HG02981 (cell line): ENCODE results near the gene DENND6B.
"Not testable (repeated sequence)": the region's sequence is repeated elsewhere in the genome, so short reads cannot be mapped to it uniquely, and the experiment has no call there.

Source experiments
- ATAC-seq: cut with Tn5 transposase; IDR thresholded peaks from one replicate; pipeline ENCODE4 v1.9.1; 2021; ENCODE audit warnings: mild to moderate bottlenecking, moderate library complexity; ENCODE audit not compliant: unreplicated experiment

Gene DENND6B, protein sequence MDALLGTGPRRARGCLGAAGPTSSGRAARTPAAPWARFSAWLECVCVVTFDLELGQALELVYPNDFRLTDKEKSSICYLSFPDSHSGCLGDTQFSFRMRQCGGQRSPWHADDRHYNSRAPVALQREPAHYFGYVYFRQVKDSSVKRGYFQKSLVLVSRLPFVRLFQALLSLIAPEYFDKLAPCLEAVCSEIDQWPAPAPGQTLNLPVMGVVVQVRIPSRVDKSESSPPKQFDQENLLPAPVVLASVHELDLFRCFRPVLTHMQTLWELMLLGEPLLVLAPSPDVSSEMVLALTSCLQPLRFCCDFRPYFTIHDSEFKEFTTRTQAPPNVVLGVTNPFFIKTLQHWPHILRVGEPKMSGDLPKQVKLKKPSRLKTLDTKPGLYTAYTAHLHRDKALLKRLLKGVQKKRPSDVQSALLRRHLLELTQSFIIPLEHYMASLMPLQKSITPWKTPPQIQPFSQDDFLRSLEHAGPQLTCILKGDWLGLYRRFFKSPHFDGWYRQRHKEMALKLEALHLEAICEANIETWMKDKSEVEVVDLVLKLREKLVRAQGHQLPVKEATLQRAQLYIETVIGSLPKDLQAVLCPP

DNA sequence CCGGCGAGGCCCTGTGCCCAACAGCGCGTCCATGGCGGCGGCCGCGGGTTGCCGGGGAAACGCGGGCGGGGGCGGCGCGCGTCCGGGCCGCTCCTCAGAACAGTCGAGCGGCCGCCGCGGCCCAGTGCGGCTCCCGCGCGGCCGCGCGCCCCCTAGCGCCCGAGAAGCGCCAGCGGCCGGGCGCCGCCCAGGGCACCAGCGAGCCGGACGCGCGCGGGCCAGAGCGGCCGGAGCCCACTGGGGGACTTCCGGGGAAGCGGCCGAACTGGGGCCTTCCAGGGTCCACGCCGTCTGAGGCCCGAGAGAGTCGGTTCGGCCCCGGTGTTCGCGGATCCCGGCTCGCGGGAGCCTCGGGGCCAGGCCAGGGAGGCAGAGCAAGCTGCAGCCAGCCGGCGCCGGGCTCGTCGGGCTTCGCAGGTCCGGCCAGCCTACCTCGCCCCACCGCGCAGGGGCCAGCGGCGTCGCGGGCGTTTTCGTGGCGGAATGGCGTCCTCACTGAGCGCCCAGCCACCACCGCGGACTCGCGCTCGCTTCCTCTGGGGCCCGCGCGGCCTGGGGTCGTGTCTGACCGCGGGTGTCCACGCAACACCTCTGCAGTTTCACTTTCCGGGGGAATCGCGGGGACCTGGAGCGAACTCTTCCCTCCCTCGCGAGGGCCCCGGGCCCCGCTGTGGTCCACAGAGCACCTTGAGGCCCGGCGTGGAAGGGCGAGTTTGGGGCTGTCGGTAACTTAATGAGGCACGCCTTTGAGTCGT lies at the start of gene DENND6B:
DENND6B (minus strand) TSS at position 57 of the 755 bp plus-strand sequence; CDS start at position 33, 24 bp downstream.
- ATAC-seq = peak; percentile 88

DNA sequence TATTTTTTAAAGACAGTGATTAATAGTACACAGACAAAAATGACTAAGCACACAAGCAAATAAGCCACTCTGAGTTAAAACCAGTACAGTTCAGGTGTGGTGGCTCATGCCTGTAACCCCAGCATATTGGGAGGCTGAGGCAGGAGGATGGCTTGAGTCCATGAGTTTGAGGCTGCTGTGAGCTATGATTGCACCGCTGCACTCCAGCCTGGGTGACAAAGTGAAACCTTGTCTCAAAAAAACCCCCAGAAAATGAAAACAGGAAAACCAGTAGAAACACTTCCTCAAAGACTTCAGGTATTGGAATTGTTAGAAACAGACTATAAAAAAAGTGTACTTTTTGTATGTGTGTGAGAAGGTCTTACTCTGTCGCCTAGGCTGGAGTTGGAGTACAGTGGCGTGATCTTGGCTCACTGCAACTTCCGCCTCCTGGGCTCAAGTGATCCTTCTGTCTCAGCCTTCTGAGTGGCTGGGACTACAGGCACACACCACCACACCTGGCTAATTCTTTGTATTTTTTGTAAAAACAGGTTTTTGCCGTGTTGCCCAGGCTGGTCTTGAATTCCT lies 49.4 kb upstream of the DENND6B start:
- no peak for ATAC-seq

DNA sequence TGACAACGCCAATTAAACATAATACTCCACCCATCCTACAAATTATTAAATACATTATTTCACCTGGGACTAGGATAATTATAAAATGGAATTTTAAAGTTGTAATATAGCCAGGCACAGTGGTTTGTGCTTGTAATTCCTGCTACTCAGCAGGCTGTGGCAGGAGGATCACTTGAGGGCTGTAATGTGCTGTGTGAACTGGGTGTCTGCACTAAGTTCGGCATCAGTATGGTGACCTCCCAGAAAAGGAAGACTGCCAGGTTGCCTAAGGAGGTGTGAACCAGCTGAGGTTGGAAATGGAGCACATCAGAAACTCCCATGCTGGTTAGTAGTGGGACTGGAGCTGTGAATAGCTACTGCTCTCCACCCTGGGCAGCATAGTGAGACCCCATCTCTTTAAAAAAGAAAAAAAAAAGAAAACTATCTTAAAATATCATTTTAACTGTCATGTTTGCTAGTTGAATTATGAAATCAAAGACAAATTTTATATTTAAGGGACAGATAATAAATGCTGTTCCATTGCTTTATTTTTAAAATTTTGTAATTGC lies 44.4 kb upstream of the DENND6B start:
- no peak for ATAC-seq

DNA sequence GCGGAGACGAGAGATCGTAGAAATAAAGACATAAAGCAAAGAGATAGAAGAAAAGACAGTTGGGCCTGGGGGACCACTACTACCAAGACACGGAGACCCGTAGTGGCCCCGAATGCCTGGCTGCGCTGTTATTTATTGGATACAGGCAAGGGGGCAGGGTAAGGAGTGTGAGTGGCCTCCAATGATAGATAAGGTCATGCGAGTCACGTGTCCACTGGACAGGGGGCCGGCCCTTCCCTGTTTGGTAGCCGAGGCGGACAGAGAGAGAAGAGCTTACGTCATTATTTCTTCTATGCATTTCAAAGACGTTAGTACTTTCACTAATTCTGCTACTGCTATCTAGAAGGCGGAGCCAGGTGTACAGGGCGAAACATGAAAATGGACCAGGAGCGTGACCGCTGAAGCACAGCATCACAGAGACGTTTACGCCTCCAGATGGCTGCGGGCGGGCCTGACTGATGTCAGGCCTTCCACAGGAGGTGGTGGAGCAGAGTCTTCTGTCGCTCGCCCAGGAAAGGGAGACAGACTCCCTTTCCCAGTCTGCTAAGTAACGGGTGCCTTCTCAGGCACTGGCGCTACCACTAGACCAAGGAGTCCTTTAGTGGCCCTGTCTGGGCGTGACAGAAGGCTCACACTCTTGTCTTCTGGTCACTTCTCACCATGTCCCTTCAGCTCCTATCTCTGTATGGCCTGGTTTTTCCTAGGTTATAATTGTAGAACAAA lies 41.1 kb upstream of the DENND6B start:
- no peak for ATAC-seq

DNA sequence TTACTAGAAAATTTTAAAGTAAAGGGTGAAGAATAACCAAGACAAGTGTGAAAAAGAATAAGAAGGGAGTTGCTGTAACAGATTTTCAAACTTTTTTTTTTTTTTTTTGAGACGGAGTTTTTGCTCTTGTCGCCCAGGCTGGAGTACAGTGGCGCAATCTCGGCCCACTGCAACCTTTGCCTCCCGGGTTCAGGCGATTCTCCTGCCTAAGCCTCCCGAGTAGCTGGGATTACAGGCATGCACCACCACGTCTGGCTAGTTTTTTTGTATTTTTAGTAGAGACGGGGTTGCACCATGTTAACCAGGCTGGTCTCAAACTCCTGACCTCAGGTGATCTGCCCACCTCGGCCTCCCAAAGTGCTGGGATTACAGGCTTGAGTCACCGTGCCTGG lies 37.0 kb upstream of the DENND6B start:
- ATAC-seq = not testable (repeated sequence)

DNA sequence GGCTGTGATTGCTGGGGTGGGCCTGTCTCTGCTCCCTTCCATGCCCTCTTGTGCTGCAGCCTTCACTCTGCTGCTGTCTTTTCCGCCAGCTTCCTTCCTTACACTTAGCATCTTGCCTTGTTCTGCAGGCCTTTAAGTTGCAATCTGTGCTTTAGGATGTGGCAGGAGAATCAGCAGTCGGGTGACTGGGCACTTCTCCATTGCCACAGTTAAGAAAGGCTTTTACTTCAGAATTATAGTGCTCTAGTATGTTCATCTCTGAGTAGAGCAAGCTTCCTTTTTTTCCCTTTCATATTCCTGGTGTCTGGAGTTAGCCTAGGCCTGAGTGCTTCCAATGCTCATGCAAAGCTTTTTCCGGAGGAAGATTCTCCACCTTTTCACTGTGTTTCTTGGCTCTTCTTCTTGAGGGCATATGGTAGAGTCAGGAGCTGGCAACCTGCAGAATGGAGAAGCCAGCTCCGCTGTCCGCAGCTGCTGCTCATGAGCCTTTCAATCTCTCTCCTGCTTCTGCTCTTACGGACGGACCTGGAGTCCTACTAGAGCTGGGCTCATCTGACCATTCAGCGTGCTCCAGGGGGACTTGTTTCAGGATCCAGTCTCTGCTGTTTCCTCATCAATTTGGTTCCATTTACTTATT lies 36.5 kb upstream of the DENND6B start:
- no peak for ATAC-seq

DNA sequence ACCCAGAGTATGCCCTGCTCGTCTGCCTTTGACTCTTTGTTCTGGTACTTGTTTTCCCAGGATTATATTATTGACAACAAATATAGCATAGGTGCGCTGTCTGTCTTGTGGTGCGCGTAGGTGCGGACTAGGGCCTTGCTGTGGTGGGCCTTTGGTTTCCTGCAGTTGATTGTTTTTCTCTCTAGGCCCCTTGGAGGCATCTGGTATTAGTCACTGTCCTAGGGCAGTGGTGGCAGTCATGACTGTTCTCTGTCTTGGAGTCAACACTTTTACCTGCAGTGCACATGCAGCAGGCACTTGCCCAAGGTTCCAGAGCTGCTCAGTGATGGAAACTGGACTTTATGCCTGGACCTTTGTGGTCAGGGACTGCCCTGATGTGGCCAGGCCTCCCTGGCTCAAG lies 34.9 kb upstream of the DENND6B start:
- no peak for ATAC-seq

DNA sequence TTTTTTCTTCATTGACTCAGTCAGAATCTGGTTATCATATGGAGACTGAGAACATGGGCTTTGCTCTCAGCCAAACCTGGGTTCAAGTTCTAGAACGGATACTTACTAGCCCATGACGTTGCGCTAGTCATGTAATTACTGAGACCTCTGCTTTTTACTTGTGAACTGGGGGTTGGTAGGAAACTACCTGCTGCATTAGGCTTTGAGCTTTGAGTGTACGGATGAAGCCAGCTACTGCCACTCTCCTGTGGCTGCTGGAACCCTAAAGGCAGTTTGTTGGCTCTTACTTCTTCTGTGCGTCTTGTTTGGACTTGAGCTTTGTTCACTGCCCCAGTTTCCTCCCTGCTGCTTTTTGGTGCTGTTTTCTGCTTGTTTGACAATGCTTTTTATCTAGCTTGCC lies 34.4 kb upstream of the DENND6B start:
- no peak for ATAC-seq

DNA sequence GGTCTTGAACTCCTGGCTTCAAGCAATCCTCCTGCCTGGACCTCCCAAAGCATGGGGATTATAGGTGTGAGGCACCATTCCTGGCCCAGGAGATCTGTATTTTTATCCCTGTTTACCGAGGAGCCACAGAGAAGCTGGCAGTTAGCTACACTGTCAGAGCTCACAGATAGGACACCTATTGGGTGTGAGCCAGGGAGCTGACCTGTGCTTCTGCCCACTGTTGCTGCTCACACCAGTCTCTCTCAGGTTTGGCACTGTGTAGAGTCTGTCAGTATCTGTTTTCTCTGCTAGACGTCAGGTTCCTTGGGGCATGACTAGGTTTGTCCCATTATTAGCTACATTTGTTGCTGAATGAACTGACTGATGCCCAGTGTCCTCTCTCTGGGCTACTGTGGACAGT lies 33.8 kb upstream of the DENND6B start:
- no peak for ATAC-seq

DNA sequence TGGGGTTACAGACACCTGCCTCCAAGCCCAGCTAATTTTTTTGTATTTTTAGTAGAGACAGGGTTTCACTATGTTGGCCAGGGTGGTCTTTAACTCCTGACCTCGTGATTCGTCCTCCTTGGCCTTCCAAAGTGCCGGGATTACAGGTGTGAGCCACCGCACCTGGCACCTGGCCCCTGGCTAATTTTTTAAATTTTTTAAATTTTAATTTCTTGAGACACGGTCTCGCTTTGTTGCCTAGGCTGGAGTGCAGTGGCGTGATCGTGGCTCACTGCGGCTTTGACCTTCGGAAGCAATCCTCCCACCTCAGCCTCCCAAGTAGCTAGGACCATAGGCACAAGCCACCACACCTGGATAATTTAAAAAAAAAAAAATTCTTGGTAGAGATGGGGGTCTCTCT lies 30.9 kb upstream of the DENND6B start:
- ATAC-seq = no peak

DNA sequence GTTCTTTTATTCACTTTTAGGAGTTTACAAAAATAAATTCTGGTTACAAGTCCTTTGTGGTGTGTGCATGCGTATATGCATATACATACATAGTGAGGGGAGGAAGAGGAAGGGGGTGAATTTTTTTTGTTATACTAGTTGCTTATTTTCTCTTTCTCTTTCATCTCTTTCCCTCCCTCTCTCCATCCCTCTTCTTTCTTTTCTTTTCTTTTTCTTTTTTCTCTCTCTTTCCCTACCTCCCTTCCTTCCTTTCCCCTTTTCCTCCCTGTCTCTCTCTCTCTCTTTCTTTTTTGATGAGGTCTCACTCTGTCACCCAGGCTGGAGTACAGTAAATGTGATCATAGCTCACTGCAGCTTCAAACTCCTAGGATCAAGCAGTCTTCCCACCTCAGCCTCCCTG lies 30.4 kb upstream of the DENND6B start:
- no peak for ATAC-seq

DNA sequence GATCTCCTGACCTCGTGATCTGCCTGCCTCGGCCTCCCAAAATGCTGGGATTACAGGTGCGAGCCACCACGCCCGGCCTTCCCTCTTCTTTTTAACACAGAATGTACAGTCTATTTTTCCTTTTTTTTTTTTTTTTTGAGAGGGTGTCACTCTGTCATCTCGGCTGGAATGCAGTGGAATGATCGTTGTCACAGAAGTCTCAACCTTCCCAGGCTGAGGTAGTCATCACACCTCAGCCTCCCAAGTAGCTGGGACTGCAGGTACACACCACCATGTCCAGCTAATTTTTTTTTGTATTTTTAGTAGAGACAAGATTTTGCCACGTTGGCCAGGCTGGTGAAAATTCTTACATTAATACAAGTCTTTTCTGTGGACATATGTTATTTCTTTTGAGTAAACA lies 29.4 kb upstream of the DENND6B start:
- no peak for ATAC-seq

DNA sequence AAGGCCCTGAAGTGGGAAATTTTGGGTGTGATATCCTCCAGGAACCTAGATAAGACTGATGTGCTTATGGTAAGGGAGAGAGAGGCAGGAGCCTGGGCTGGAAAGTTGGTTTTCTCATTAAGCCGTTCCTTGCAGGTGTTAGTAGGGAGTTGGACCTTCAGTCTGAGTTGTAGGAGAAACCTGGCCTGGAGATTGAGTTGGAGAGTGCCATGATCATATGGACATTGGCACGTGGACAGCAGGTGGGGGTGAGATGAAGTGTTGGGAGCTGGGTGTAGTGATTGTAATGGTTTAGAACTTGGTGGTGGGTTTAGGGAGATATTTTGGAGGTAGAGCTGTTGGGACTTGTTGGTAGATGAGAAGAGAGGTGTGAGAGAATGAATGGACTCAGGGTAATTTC lies 21.2 kb upstream of the DENND6B start:
- no peak for ATAC-seq

DNA sequence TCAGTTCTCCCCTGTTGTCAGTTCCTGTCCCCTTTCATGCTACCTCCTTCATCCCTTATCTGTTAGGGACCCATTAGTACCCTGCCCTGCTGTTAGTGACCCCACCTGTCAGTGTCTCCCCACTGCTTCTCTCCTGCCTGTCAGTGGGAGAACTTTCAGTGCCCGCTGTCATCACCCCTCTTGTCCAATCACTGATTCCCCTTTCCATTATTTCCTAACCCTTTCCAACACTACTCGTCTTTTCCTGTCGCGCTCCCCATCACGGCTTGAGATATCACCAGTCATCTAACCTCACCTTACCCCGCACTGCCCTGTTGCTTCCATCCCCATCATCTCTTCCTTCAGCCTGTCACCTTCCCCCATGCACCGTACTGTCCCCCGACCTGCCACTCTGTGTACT lies 20.3 kb upstream of the DENND6B start:
- ATAC-seq = no peak

DNA sequence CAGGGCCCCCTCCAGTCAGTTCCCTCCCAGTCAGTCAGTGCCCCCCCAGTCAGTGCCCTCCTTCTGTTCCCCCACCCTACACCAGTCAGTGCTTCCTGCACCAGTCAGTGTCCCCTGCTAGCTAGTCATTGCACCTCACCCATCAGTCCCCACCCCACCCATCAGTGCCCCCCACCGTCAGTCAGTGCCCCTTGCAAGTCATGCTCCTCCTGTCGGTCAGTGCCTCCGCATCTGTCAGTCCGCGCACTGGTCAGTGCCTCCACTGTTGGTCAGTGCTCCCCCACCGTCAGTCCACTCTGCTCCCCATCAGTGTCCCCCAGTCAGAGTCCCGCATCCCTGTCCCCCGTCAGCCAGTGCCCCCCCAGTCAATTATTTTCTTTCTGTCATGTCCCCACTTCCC lies 19.7 kb upstream of the DENND6B start:
- ATAC-seq = no peak

DNA sequence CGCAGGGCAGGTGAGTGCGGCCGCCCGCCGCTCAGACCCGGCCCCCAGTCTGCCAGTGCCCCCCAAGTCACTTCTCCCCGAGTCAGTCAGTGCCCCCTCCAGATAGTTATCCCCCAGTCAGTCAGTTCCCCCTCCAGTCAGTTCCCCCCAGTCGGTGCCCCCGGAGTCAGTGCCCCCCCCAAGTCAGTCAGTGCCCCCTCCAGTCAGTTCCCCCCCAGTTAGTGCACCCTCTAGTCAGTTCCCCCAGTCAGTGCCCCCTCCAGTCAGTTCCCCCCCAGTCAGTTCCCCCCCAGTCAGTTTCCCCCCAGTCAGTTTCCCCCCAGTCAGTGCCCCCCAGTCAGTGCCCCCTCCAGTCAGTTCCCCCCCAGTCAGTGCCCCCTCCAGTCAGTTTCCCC lies 16.7 kb upstream of the DENND6B start:
- ATAC-seq = no peak

DNA sequence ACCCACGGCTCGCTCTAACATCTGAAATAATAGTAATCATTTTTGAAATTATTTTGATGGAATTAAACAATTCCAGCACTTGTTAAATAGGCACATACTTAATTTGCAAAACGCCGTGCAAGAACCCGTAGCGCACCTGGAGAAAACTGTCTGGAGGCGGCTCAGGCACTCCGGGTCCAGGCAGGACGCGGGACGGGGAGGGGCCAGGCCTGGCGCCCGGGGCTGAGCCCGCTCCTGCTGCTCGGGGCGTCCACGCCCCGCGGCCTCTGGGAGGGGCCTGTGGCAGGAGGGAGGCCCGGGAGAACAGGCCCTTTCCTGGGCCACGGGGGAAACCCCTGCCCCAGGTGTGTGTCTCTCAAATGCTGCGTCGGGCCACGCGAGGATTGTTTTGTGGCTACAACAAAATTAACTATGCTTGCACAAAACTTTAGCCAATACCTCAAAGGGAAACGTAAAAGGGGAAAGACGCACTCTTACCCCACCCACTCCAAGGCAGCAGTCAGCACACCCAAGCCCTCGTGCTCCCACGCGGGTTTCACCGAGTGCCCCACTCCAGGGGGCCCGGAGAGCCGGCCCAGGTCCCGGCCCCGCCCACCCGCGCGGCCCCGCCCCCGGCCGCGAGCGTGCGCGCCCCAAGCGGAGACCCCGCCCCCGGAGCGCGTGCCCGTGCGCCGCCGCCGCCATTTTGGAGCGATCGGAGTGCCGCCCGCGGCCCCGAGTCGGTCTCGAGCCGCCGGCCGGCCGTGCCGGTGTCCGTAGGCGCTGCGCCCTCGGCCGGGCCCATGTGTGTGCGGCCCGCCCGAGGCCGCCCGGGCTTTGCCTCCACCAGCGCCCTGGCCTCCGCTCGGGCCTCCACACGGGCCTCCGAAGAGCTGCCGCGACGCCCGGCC lies 16.1 kb upstream of the DENND6B start, which contains the start of gene PPP6R2:
PPP6R2 (plus strand) TSS at position 677 of the 890 bp plus-strand sequence. CDS start 50,582 bp downstream, outside the sequence.
- ATAC-seq = peak; percentile 68

DNA sequence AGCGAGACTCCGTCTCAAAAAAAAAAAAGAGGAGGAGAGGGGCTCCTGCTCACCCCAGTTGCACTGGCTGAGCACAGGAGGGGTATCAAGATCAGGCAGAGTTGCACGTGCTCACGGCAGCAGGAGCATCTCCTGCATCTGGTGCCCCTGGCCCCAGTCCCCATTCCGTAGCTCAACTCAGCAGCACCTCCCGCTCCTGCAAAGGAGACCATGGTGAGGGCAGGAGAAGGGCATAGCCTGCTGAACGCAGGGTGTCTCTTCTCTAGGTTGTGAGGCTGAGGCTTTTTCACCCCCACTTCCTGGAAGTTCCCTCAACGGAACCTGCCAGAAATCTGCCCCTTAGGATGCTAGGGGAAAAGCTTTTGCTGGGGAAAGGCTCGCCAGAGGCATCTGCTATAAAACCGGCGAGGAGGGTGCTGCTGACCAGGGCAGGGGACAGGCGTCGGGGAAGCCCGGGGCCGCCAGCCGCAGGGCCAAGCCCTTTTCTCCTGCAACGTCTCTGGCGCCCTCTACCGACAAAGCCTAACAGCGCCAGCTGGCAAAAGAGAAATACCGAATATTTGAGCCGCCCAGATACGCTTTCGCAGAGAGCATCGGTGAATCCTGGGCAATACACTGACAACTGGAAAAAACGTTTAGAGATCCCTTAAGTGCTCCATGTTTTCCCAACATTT lies 15.3 kb upstream of the DENND6B start:
- no peak for ATAC-seq
